Stimulated activated naive CD8-positive, alpha-beta T cell treated with anti-CD3 and anti-CD28 coated beads, Interleukin-15, Interleukin-2, amounts not matched to agents 100 U/mL and 50 U/mL, for 24 hours (primary cell): ENCODE results near the gene CDYL.
A peak's percentile ranks its signal among the peaks of the same experiment; 100 is the strongest.
"Not testable (repeated sequence)": the region's sequence is repeated elsewhere in the genome, so short reads cannot be mapped to it uniquely, and the experiment has no call there.

ENCODE experiments used
- ATAC-seq: fragments of 150-1000 bp; cut with Tn5 transposase; one replicate; pipeline ENCODE4 v1.10.0; 2021
- DNase-seq: peaks from one replicate; pipeline ENCODE4 v3.0.0; 2021

Gene CDYL

GRCh38 chr6:4805553-4806336 is 29.5 kb downstream of the CDYL start:
- no peak for ATAC-seq
- peak; percentile 35 for DNase-seq

DNA sequence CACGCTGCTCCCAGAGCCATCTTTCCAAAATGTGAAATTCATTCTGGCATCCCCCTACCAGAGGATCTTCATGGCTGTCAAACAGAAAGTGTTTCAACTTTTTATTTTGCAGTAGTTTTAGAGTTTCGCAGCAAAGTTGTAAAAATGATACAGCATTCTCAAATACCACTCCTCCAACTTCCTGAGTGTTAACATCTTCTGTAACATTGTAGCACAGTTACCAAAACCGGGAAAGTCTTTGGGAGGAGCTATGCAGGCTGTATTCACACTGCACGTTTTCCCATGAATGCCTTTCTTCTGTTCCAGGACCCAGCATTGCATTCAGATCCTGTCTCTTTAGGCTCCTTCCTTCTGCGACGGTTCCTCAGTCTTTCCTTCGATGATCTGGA is 30.1 kb downstream of the CDYL start:
- DNase-seq (no peak), ATAC-seq (no peak)

DNA sequence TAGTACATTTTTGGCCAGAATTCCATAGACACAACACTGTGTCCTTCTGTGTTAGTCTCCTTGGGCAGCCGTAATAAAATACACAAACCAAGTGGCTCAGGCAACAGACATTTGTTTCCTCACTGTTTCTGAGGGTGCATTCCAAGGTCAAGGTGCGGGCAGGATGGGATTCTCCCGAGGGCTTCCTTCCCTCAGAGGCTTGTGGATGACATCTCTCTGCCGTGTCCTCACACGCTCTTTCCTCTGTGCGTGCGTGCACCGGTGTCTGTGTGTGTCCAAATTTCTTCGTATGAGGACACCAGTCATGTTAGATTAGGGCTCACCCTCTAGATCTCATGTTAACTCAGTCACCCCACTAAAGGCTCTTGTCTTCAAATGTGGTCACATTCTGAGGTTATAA is 30.6 kb downstream of the CDYL start:
- DNase-seq = no peak
- ATAC-seq = no peak

GRCh38 chr6:4808396-4808795 is 32.2 kb downstream of the CDYL start:
- DNase-seq = no peak
- ATAC-seq = no peak

DNA sequence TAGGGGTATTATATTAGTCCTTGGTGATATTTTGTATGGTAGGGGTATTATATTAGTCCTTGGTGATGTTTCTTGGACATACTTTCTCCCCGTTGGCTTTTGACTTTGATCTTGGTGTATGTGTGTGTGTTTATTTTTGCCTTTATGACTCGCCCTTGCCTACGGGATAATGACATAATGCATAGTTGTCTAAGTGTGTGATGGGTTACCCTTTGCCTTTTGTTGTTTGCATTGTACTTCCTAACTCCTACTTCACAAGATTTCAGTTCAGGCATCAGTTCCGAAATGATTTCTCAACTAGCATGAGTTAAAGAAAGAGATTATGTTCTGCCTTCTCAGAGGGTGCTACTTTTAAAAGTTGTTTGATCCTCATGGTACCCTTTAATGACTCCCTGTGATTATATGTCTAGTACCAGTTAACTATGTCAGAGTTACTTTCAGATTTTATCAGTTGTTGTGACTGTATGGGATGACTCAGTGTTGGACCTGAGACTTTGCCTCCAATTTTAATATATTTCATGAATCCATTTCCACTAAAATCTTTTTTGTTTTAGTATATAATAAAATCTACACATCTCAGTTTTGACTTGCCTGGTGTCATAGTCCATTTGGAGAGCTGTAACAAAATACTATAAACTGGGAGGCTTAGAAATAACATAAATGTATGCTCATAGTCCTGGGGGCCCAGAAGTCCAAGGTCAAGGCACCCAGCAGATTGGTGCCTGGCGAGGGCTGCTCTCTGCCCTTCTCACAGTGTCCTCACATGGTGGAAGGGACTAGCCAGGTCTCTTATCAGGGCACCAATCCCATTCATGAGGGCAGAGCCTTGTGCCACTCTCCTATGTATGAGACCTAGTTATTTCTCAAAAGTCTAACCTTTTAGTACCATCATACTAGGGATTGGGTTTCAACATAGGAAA is 34.1 kb downstream of the CDYL start:
- DNase-seq = no peak
- ATAC-seq = peak; percentile 83

DNA sequence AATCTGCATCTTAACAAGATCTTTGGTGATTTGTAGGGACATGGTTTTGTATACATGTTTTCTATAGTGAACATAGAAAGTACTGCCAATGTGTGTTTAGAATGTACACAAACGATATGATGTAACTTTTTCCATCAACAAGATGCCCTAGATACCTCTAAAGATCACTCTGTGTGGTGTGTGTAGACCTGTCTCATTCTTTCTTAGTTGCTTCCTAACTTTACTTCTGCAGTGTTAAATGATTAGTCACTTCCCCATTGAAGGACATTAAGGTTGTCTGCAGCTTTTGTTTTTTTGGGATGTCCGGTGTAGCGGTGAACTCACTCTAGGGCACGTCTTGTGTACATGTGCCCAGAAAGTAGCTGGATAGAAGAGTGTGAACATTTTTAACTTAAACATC is 35.9 kb downstream of the CDYL start:
- ATAC-seq (no peak), DNase-seq (no peak)

GRCh38 chr6:4813055-4813454 is 36.9 kb downstream of the CDYL start:
- ATAC-seq (no peak), DNase-seq (no peak)

GRCh38 chr6:4814212-4814611 is 38.0 kb downstream of the CDYL start:
- DNase-seq (no peak), ATAC-seq (no peak)

- DNase-seq = no peak
- ATAC-seq = no peak
These were observed 38.8 kb downstream of the CDYL start for GRCh38 chr6:4814987-4815386.

DNA sequence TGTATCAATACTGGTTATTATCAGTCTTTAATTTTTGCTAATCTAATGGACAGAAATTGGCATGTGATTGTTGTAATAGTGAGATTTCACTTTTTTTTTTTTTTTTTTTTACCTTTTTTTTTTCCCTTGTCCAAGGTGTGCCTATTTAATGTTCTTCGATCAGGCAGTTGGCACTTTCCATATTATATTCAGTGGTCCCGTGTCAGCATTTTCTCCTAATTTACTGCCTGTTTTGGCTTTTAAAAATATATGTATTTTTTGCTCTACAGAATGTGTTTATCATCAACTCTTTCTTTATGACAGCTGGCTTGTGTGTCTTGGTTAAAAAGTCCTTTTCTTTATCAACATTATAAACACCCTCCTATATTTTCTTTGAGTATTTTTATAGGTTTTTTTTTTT is 39.4 kb downstream of the CDYL start:
- ATAC-seq (no peak), DNase-seq (no peak)

DNA sequence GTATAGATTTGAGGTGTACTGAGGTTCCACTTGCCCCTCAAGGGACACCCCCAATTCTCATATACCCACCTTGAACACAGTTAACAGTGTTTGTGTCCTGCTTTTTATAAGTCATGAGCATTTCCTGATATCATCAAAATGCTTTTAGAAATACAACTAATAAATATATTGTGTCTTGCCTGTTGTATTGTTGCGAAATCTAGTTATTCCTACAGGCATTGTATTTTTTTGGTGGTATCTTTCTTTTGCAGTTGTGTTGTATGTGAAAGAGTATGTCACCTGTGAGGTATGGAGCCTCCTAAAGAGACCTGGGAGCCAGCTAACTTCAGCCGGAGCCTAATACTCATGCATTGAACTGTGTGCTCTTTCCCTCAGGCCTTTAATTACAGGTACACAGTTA is 40.7 kb downstream of the CDYL start:
- ATAC-seq (no peak), DNase-seq (no peak)

- DNase-seq (no peak), ATAC-seq (no peak)
These were observed 41.3 kb downstream of the CDYL start for GRCh38 chr6:4817551-4817950.

DNA sequence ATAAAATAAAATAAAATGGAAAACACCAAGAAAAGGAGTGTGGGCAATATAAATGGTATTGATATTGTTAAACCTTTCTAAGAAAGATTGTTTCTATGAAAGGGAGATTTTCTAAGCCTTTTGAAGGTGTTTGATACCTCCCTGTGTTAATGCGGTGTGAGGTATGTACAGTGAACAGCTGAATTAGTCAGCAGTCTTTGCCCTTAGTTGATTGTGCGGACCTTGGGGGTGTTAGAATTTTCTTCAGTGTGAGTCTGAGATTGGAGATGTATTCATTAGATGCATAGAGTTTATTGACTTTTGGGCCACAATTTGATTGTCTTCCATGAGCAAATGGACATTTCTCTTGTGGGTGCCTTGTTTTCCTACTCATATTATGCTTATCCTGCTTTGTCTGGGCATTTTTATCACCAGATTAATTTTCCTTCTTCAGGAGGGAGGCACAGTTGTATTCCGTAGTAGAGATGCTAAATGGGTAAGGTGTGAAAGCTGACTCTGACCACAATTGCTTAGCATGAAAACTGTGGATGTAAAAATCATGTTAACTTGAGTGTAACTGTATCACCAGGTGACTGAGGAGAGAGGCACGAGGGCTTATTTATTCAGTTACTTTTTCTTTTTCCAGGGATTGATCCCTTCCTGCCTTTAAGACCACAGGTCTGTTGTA is 42.2 kb downstream of the CDYL start:
- DNase-seq (no peak), ATAC-seq (no peak)

DNA sequence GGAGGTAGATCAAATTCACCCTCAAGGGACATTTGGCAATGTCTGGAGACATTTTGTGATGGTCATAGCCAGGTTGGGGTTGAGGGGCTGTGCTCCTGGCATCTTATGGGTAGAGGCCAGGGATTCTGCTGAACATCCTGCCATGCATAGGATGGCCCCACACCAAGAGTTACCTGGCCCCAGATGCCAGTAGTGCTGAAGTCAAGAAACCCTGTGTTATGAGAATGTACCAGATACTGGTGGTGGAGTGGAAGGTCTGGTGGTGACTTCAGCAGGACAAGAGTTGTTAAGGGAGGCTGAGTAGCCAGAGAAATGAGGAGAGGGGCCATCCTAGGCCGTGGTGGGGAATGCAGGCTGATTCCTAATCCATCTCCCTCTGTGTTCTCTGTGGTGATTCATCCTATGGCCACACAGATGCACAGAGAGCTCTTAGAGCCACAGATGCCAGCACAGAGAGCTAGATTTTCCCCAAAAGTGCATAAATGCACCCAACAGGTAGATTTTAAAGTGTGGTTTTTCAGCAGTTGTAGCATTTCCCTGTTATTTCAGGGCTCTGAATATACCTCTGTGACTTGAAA is 43.6 kb downstream of the CDYL start:
- DNase-seq = no peak
- no peak for ATAC-seq

- ATAC-seq = no peak
- no peak for DNase-seq
These were observed 44.6 kb downstream of the CDYL start for GRCh38 chr6:4820704-4821276.

DNA sequence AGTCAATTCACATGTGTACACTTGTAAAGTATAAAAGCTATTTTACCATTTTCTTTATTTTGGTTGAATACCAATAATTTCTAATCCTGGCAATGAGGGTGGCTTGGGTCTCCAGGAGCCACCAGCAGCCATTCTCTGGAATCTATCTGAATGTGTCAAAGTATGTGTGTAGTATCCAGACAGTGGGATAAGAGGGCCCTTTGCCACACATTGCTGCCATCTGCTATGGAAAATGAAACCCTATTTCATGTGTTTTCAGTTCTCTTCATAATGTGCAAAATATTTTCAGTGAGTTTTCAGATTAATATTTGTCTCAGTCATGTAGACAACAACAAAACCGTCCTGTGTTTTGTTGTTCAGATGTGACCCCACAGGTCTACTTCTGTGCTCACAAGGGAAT is 46.3 kb downstream of the CDYL start:
- ATAC-seq (no peak), DNase-seq (no peak)

DNA sequence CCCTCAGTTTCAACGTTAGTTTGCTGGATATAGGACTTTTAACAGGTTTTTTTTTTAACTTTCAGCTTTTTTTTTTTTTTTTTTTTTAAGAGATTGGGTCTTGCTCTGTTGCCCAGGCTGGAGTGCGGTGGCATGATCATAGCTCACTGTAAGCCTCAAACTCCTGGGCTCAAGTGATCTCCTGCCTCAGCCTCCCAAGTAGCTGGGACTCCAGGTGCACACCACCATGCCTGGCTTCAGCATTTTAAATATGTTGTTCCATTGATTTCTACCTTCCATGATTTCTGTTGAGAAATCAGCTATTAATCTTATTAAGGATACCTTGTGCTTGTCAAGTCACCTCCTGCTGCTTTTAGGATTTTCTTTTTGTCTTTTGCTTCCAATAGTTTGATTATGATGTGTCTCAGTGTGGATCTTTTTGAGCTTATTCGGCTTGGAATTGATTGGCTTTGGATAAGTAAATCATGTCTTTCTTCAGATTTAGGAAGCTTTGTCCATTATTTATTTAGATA is 52.0 kb downstream of the CDYL start:
- ATAC-seq = no peak
- no peak for DNase-seq

GRCh38 chr6:4829089-4829488 is 52.9 kb downstream of the CDYL start:
- DNase-seq (no peak), ATAC-seq (no peak)

DNA sequence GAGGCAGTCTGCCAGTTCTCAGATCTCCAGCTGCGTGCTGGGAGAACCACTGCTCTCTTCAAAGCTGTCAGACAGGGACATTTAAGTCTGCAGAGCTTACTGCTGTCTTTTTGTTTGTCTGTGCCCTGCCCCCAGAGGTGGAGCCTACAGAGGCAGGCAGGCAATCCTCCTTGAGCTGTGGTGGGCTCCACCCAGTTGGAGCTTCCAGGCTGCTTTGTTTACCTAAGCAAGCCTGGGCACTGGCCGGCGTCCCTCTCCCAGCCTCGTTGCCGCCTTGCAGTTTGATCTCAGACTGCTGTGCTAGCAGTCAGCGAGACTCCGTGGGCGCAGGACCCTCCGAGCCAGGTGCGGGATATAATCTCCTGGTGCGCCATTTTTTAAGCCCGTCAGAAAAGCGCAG is 59.3 kb downstream of the CDYL start:
- not testable (repeated sequence) for ATAC-seq, DNase-seq

- DNase-seq (no peak), ATAC-seq (no peak)
These were observed 64.0 kb downstream of the CDYL start for GRCh38 chr6:4840169-4840568.

GRCh38 chr6:4844108-4844507 is 67.9 kb downstream of the CDYL start:
- ATAC-seq = no peak
- DNase-seq = peak; percentile 34

GRCh38 chr6:4846387-4846786 is 70.2 kb downstream of the CDYL start:
- ATAC-seq = no peak
- no peak for DNase-seq
